H1 (cell line): Measurements from ENCODE around the gene SPATS2. TPM values are rescaled to one million over a fixed set of nuclear protein-coding genes. Genes with fewer than 3 reads are reported as not detected.

ENCODE experiments used
- CTCF ChIA-PET: fragments of 300-600 bp; sonication (Branson Sonifier 250); formaldehyde crosslinking; loops from one replicate; lab custom pipeline; 2021; ENCODE audit not compliant: partially characterized antibody; lab: Charles Lee
- POLR2A ChIA-PET: fragments of 300-600 bp; sonication (Branson Sonifier 250); formaldehyde crosslinking; loops from one replicate; lab custom pipeline; 2021; ENCODE audit warnings: inconsistent platforms; ENCODE audit not compliant: partially characterized antibody; lab: Charles Lee
- DNase-seq, 2 experiments: peaks; one replicate each; pipeline versions ENCODE4 v3.0.0 to v3.0.0-alpha.2; 2010 to 2022; ENCODE audit warnings: low spot score in 2 of 2, low read depth in 1 of 2, mixed read lengths in 1 of 2
- FAIRE-seq: peaks from 2 replicates; lab custom pipeline; 2011; peaks lifted over from hg19 to GRCh38; lab: Jason Lieb, UNC
- H2AFZ ChIP-seq: 2 replicates; pipeline ENCODE4 v1.8.1; 2012; ENCODE audit warnings: low read length, inconsistent platforms
- H2AK5ac ChIP-seq: 2 replicates; pipeline ENCODE4 v1.6.1; 2013; ENCODE audit warnings: low read depth, low read length
- H2BK120ac ChIP-seq: replicated peaks from 2 replicates; pipeline ENCODE3; 2013; ENCODE audit warnings: low read depth, low read length, inconsistent platforms
- H2BK12ac ChIP-seq: 2 replicates; pipeline ENCODE4 v1.6.1; 2013; ENCODE audit warnings: low read depth, low read length
- H2BK15ac ChIP-seq: 2 replicates; pipeline ENCODE4 v1.6.1; 2013; ENCODE audit warnings: low read length
- H2BK20ac ChIP-seq: 2 replicates; pipeline ENCODE4 v1.6.1; 2013; ENCODE audit warnings: low read length
- H2BK5ac ChIP-seq: 2 replicates; pipeline ENCODE4 v1.6.1; 2013; ENCODE audit warnings: low read depth, low read length
- H3K14ac ChIP-seq: 2 replicates; pipeline ENCODE4 v1.6.1; 2013; ENCODE audit warnings: inconsistent platforms; ENCODE audit not compliant: insufficient read length
- H3K18ac ChIP-seq: 2 replicates; pipeline ENCODE4 v1.6.1; 2013; ENCODE audit warnings: low read length; ENCODE audit errors: extremely low read depth
- H3K23ac ChIP-seq: 2 replicates; pipeline ENCODE4 v1.6.1; 2013; ENCODE audit warnings: inconsistent platforms; ENCODE audit not compliant: insufficient read length
- H3K23me2 ChIP-seq: 2 replicates; pipeline ENCODE4 v1.6.1; 2013; ENCODE audit warnings: low read depth, low read length
- H3K27ac ChIP-seq: 2 replicates; pipeline ENCODE4 v1.6.1; 2011; ENCODE audit warnings: low read depth, low read length, inconsistent platforms
- H3K27me3 ChIP-seq, 4 experiments: replicated peaks in 1 of 4; 1 replicate in 1 of 4; 2 replicates in 3 of 4; pipeline versions ENCODE4 v1.6.1 to v1.8.1; 2011 to 2013; ENCODE audit warnings: low read length in 3 of 4, mild to moderate bottlenecking in 3 of 4, inconsistent platforms in 2 of 4, mixed read lengths in 2 of 4, moderate library complexity in 1 of 4; ENCODE audit not compliant: control insufficient read depth in 3 of 4, insufficient read depth in 3 of 4; ENCODE audit errors: extremely low read depth in 1 of 4
- H3K36me3 ChIP-seq, 4 experiments: 2 replicates each; pipeline versions ENCODE4 v1.6.1 to v1.8.1; 2011 to 2013; ENCODE audit warnings: mild to moderate bottlenecking in 4 of 4, low read length in 3 of 4, moderate library complexity in 2 of 4, control low read depth in 1 of 4, inconsistent platforms in 1 of 4; ENCODE audit not compliant: insufficient read depth in 4 of 4, control insufficient read depth in 2 of 4
- H3K4ac ChIP-seq: replicated peaks from 2 replicates; pipeline ENCODE3; 2013; ENCODE audit warnings: low read length, low read depth, mixed read lengths, inconsistent platforms; ENCODE audit not compliant: insufficient read length
- H3K4me1 ChIP-seq, 4 experiments: replicated peaks in 1 of 4; 1 replicate in 1 of 4; 2 replicates in 3 of 4; pipeline versions ENCODE4 v1.6.1 to v1.8.1; 2011 to 2013; ENCODE audit warnings: low read length in 3 of 4, inconsistent platforms in 2 of 4, mixed read lengths in 1 of 4; ENCODE audit not compliant: insufficient read depth in 4 of 4, control insufficient read depth in 3 of 4
- H3K4me2 ChIP-seq, 2 experiments: 2 replicates each; pipeline versions ENCODE4 v1.6.1 to v1.8.1; 2011 to 2013; ENCODE audit warnings: low read depth in 2 of 2, low read length in 2 of 2, control low read depth in 1 of 2, inconsistent platforms in 1 of 2, mild to moderate bottlenecking in 1 of 2; ENCODE audit not compliant: insufficient read depth in 1 of 2
- H3K4me3 ChIP-seq, 4 experiments: fragments of 200-600, 300-600 bp in 1 of 4; sonication (generic), shearing (Covaris generic), sonication (Bioruptor Twin) in 1 of 4; 2 replicates each; pipeline versions ENCODE4 v1.5.1 to v1.8.1; 2011 to 2016; ENCODE audit warnings: low read length in 4 of 4, low read depth in 3 of 4, control low read depth in 2 of 4, inconsistent platforms in 2 of 4, mild to moderate bottlenecking in 2 of 4, mixed read lengths in 1 of 4, moderate library complexity in 1 of 4; ENCODE audit not compliant: insufficient read depth in 2 of 4; ENCODE audit errors: extremely low read depth in 1 of 4
- H3K56ac ChIP-seq: replicated peaks from 2 replicates; pipeline ENCODE3; 2013; ENCODE audit warnings: low read depth, mild to moderate bottlenecking, mixed read lengths, low read length, inconsistent platforms; ENCODE audit not compliant: insufficient read length
- H3K79me1 ChIP-seq: 2 replicates; pipeline ENCODE4 v1.6.1; 2013; ENCODE audit warnings: low read depth, low read length, control low read depth
- H3K79me2 ChIP-seq, 2 experiments: 2 replicates each; pipeline versions ENCODE4 v1.6.1 to v1.8.1; 2012 to 2013; ENCODE audit warnings: low read length in 2 of 2, mild to moderate bottlenecking in 2 of 2, inconsistent platforms in 1 of 2; ENCODE audit not compliant: insufficient read depth in 2 of 2, control insufficient read depth in 1 of 2
- H3K9ac ChIP-seq, 4 experiments: replicated peaks in 1 of 4; 1 replicate in 1 of 4; 2 replicates in 3 of 4; pipeline versions ENCODE4 v1.6.1 to v1.8.1; 2011 to 2013; ENCODE audit warnings: low read depth in 3 of 4, low read length in 3 of 4, control low read depth in 2 of 4, mild to moderate bottlenecking in 2 of 4, moderate library complexity in 2 of 4, inconsistent platforms in 1 of 4; ENCODE audit errors: extremely low read depth in 1 of 4
- H3K9me3 ChIP-seq, 2 experiments: 2 replicates each; pipeline versions ENCODE4 v1.6.1 to v1.8.1; 2012 to 2013; ENCODE audit warnings: mild to moderate bottlenecking in 2 of 2, moderate library complexity in 2 of 2, control low read depth in 1 of 2, inconsistent platforms in 1 of 2, low read depth in 1 of 2, low read length in 1 of 2, mixed read lengths in 1 of 2; ENCODE audit not compliant: insufficient read depth in 2 of 2
- H4K20me1 ChIP-seq, 2 experiments: replicated peaks in 1 of 2; 2 replicates each; pipeline versions ENCODE3 to v1.8.1; 2011 to 2013; ENCODE audit warnings: inconsistent platforms in 2 of 2, low read length in 2 of 2, mild to moderate bottlenecking in 1 of 2; ENCODE audit not compliant: insufficient read depth in 2 of 2, control insufficient read depth in 1 of 2
- H4K5ac ChIP-seq: 2 replicates; pipeline ENCODE4 v1.6.1; 2013; ENCODE audit warnings: low read length, low read depth, mixed read lengths, inconsistent platforms; ENCODE audit not compliant: insufficient read length
- H4K8ac ChIP-seq: 2 replicates; pipeline ENCODE4 v1.8.0; 2013; ENCODE audit warnings: mild to moderate bottlenecking, moderate library complexity, low read length, inconsistent platforms; ENCODE audit not compliant: insufficient read depth; ENCODE audit errors: extremely low read depth
- H4K91ac ChIP-seq: replicated peaks from 2 replicates; pipeline ENCODE3; 2013; ENCODE audit warnings: low read length, mixed read lengths, inconsistent platforms; ENCODE audit not compliant: insufficient read length
- BCL11A ChIP-seq, 2 experiments: IDR thresholded peaks; one replicate each; pipeline ENCODE4 v1.6.1; 2011; ENCODE audit warnings: low read depth in 2 of 2, low read length in 2 of 2, mild to moderate bottlenecking in 2 of 2
- CTBP2 ChIP-seq: IDR thresholded peaks from 2 replicates; pipeline ENCODE4 v1.7.0; 2011; ENCODE audit warnings: borderline replicate concordance, mild to moderate bottlenecking, moderate library complexity, mixed read lengths, low read length; ENCODE audit not compliant: insufficient read depth, insufficient read length
- JUN ChIP-seq: IDR thresholded peaks from 2 replicates; pipeline ENCODE4 v1.6.1; 2011; ENCODE audit warnings: low read depth, mild to moderate bottlenecking, improper control_type of control experiment, low read length
- JUND ChIP-seq: IDR thresholded peaks from 2 replicates; pipeline ENCODE4 v1.6.1; 2011; ENCODE audit warnings: mild to moderate bottlenecking, improper control_type of control experiment, low read length
- RXRA ChIP-seq: IDR thresholded peaks from 2 replicates; pipeline ENCODE4 v1.6.1; 2011; ENCODE audit warnings: low read depth, mild to moderate bottlenecking, low read length, moderate library complexity; ENCODE audit not compliant: insufficient read depth
- SAP30 ChIP-seq: fragments of 300-600 bp; sonication (generic); IDR thresholded peaks from 2 replicates; pipeline ENCODE4 v1.7.1; 2012; ENCODE audit warnings: low read length, moderate library complexity, mild to moderate bottlenecking, inconsistent platforms; ENCODE audit not compliant: insufficient read depth, insufficient replicate concordance
- TAF7 ChIP-seq: optimal IDR thresholded peaks from 2 replicates; pipeline ENCODE3; 2011; ENCODE audit warnings: low read depth, mild to moderate bottlenecking, inconsistent platforms, low read length, moderate library complexity, borderline replicate concordance
- YY1 ChIP-seq: IDR thresholded peaks from 2 replicates; pipeline ENCODE4 v1.6.1; 2011; ENCODE audit warnings: low read depth, mild to moderate bottlenecking, low read length
- WGBS, 2 experiments: shearing (Covaris generic) in 1 of 2; methylation state at CpG; one replicate each; pipeline versions ENCODE4 v1.1.6 to v1.1.7; 2013 to 2015; ENCODE audit warnings: low lambda C conversion rate in 2 of 2, mixed read lengths in 2 of 2, inconsistent platforms in 1 of 2, low coverage in 1 of 2, missing lambda C conversion rate in 1 of 2; ENCODE audit not compliant: insufficient replicate concordance in 2 of 2, insufficient coverage in 1 of 2, insufficient read length in 1 of 2; ENCODE audit errors: extremely low coverage in 1 of 2, missing lambda C conversion rate in 1 of 2; 5-methylcytosine and 5-hydroxymethylcytosine counted together
- polyA plus RNA-seq, 7 experiments: library from polyadenylated mRNA; depleted of rRNA in 3 of 7; stranded (reverse) in 5 of 7; unstranded in 2 of 7; fragments of >200 nt in 5 of 7; fragments of 200-250 nt in 2 of 7; gene quantifications; 1 replicate in 5 of 7; 2 replicates in 1 of 7; 4 replicates in 1 of 7; pipeline versions ENCODE4 v1.2.1 to v1.2.3, GENCODE V29; 2011 to 2013; ENCODE audit warnings: missing spikeins in 2 of 7, mixed read lengths in 2 of 7
- total RNA-seq: library from RNA; stranded (reverse); fragmentation: NEBNext Ultra II Directional; extraction: Animal tissue kit (Norgen Biotek cat#: 25700); gene quantifications from 2 replicates; pipeline ENCODE4 v1.2.1, GENCODE V29; 2021

Gene SPATS2
- total and polyA plus RNA-seq, 2 of the 8 experiments (the other 6 are each of a cell fraction or from before 2014, with no cell fraction given), result 19.2 to 24.5 TPM

DNA sequence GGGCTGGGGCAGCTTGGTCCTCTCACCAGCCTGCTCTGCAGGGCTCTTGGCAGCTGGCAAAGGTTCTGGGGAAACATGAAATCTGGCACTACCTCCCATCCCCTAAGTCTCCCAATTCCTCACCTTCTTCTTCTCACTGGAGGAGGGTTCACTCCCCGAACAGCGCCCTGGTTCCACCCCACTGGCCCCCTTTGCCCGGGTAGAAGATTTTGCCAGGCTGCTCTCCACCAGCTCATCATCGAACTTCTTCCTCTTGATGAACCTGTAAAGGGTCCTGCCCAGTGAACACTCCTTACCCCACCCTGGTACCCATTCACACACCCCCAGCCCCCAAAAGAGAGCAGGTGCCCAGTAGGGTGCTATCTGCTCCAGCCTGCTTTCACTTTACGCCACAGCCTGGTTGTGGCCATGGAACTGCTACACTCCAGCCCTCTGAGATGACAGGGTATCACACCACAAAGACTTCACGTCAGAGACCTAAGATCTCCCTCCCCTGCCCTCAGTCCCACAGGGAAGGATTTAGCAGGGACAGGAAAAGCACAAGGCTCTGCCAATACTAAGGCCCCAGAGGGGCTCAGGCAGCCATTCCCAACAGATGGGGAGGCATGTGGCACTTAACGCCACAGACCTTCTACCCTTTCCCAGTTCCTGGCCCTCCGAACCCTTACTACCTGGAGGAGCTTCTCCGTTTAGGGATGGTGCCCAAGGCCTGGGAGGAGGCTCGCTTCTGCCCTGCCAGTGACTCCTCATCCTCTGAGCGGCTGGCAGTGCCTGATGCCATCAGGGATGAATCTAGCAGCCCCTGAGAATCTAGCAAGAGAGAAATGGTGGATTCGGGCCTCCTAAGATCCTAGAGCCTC is 198.4 kb downstream of the SPATS2 start:
- H2AK5ac ChIP-seq, result no peak overlapping the region
- 0 out of 2 replicates have a peak overlapping the region, but pooled peaks have one; percentile 3 for H4K8ac ChIP-seq
- FAIRE-seq, result no peak
- H2BK120ac ChIP-seq, result no peak overlapping the region
- H3K36me3 ChIP-seq, result peaks cover 15 to 39% (median 23%) of the 10 kb centered on the region in 4 experiments; a peak in 7 of 8 replicates
- H3K56ac ChIP-seq, result no peak overlapping the region
- peaks cover 0 to 27% of the 10 kb centered on the region in 2 experiments; a peak in 2 of 4 replicates for H3K79me2 ChIP-seq
- H3K23me2 ChIP-seq, result peaks cover 6% of the 10 kb centered on the region; the same call in 1 of the 2 replicates
- H4K5ac ChIP-seq, result no peak overlapping the region
- H3K79me1 ChIP-seq, result peaks cover 13% of the 10 kb centered on the region
- H2BK5ac ChIP-seq, result no peak overlapping the region
- 88% methylated on average over 12 of the region's 12 CpGs; no CpG with 5 or more reads in 1 of the 2 experiments for WGBS, 2 experiments
- no peaks in the 10 kb centered on the region for H3K27me3 ChIP-seq
- H3K4me1 ChIP-seq, result no peaks in the 10 kb centered on the region; a peak in 3 of 7 replicates
- no peak overlapping the region for H4K91ac ChIP-seq
- H3K18ac ChIP-seq, result no peak overlapping the region
- H3K14ac ChIP-seq, result no peak overlapping the region
- H3K4me3 ChIP-seq, result no peak overlapping the region
- no peak overlapping the region for H3K4ac ChIP-seq
- no peaks in the 10 kb centered on the region for H3K9me3 ChIP-seq
- no peak overlapping the region; a peak in 1 of 4 replicates for H3K4me2 ChIP-seq
- DNase-seq, result no peak
- ChIA-PET POLR2A (interaction anchor here (1.1 to 9.1 kb wide), 6 partner anchors 8 to 176 kb away, joined by 3 to 72 read pairs (median 5); partner anchors contain the start of genes FAM186B and TMBIM6), CTCF (interaction anchor here (0.7 to 7.7 kb wide), 6 partner anchors 13 to 218 kb away, joined by 3 to 115 read pairs (median 8); partner anchors contain the start of gene DNAJC22)
- peaks cover 0 to 10% of the 10 kb centered on the region in 2 experiments for H4K20me1 ChIP-seq
- H2BK15ac ChIP-seq, result no peak overlapping the region
- no peak overlapping the region for H3K23ac ChIP-seq
- no peak overlapping the region for H2AFZ ChIP-seq
- no peak overlapping the region for H2BK12ac ChIP-seq
- H2BK20ac ChIP-seq, result no peak overlapping the region
- H3K9ac ChIP-seq, result no peak overlapping the region
- no peak overlapping the region for H3K27ac ChIP-seq
- TF ChIP-seq RXRA (no peak), JUN (no peak), YY1 (no peak), TAF7 (no peak), BCL11A (IDR thresholded peaks at IDR 0.05; ENCODE audit: low read depth in 2 of 2, low read length in 2 of 2) (no peak), JUND (no peak), SAP30 (no peak), CTBP2 (no peak)
